Smooth muscle cell (in vitro differentiated cells): Measurements from ENCODE around the gene TNFRSF13B. TPM values are rescaled to one million over a fixed set of nuclear protein-coding genes. Genes with fewer than 3 reads are reported as not detected.

ENCODE experiments used
- DNase-seq: peaks from one replicate; lab custom pipeline; 2025; ENCODE audit not compliant: unreplicated experiment; lab: John Stamatoyannopoulos, UW
- H2AFZ ChIP-seq: fragments of 200-600 bp; sonication (generic); 2 replicates; pipeline ENCODE4 v1.6.0; 2016; ENCODE audit warnings: antibody characterized with exemption, low read depth, mild to moderate bottlenecking
- H3F3A ChIP-seq: fragments of 200-600 bp; sonication (generic); 2 replicates; pipeline ENCODE4 v1.6.0; 2017; ENCODE audit warnings: antibody characterized with exemption, low read depth
- H3K27ac ChIP-seq: fragments of 200-600 bp; sonication (generic); 2 replicates; pipeline ENCODE4 v1.5.1; 2016; ENCODE audit warnings: low read depth, mild to moderate bottlenecking
- H3K27me3 ChIP-seq: fragments of 200-600 bp; sonication (generic); 2 replicates; pipeline ENCODE4 v1.6.1; 2016; ENCODE audit warnings: low read depth, mild to moderate bottlenecking
- H3K36me3 ChIP-seq: fragments of 200-600 bp; sonication (generic); 2 replicates; pipeline ENCODE4 v1.5.1; 2016; ENCODE audit warnings: low read depth
- H3K4me1 ChIP-seq: fragments of 200-600 bp; sonication (generic); 2 replicates; pipeline ENCODE4 v1.5.1; 2016; ENCODE audit warnings: low read depth
- H3K4me2 ChIP-seq: fragments of 200-600 bp; sonication (generic); 2 replicates; pipeline ENCODE4 v1.6.0; 2016; ENCODE audit warnings: mild to moderate bottlenecking
- H3K4me3 ChIP-seq: fragments of 200-600 bp; sonication (generic); 2 replicates; pipeline ENCODE4 v1.5.1; 2016; ENCODE audit warnings: mild to moderate bottlenecking
- H3K79me2 ChIP-seq: fragments of 200-600 bp; sonication (generic); 2 replicates; pipeline ENCODE4 v1.6.0; 2016; ENCODE audit warnings: low read depth, mild to moderate bottlenecking
- H3K9ac ChIP-seq: fragments of 200-600 bp; sonication (generic); 2 replicates; pipeline ENCODE4 v1.6.0; 2016; ENCODE audit warnings: low read depth
- H3K9me3 ChIP-seq: fragments of 200-600 bp; sonication (generic); replicated peaks from 2 replicates; pipeline ENCODE4 v1.5.1; 2016; ENCODE audit warnings: low read depth
- H4K20me1 ChIP-seq: fragments of 200-600 bp; sonication (generic); 2 replicates; pipeline ENCODE4 v1.6.0; 2016; ENCODE audit warnings: low read depth
- WGBS: methylation state at CpG from one replicate; pipeline ENCODE4 v1.1.7; 2016; ENCODE audit warnings: low lambda C conversion rate; 5-methylcytosine and 5-hydroxymethylcytosine counted together
- polyA plus RNA-seq: library from polyadenylated mRNA; unstranded; fragments of >200 nt; fragmentation: Nextera tagmentation; extraction: Ambion mirVana; gene quantifications from 2 replicates; pipeline ENCODE4 v1.2.1, GENCODE V29; 2016
- total RNA-seq: library from RNA; depleted of rRNA; stranded (reverse); fragments of >200 nt; gene quantifications from 2 replicates; pipeline ENCODE4 v1.2.3, GENCODE V29; 2014
- TF ChIP-seq, protein P1 (sequence below): fragments of 200-600 bp; sonication (generic); IDR thresholded peaks from 2 replicates; pipeline ENCODE4 v1.5.1; 2017; ENCODE audit warnings: borderline replicate concordance, mild to moderate bottlenecking, antibody characterized with exemption; ENCODE audit not compliant: insufficient read depth, poor library complexity, severe bottlenecking

Gene TNFRSF13B
- total and polyA plus RNA-seq, 2 experiments from 2014 or later = not detected

DNA sequence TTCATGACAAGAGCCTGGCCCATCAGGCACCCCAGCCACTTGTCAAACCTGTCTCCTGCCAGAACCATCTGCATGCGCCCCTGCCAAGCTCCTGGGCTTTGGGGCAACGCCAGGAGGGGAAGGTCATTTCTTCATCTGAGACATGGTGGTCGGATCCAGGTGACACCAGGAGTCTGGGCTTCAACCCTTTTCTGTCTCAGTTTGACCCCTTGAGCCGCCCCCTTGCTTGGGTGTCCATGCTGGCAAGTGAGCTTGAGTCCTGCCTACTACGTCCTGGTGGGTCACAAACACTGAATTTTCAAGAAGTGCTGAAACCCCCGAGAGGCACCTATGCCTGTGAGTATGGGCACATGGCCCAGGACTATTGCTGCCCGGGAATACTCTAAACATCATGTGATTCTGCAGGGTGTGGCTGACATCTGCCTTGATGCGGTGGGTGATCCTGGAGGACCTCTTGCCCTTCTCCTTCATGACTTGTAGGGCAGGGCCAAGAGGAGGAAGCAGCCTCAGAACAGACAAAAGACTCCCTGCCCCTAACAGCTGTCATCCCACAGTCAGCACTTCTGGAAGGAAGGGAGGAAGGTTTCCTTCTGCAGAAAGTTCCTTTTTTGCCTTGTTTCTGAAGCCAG, 43.4 kb downstream of the TNFRSF13B start:
- Histone ChIP-seq H3K79me2 (no peaks in the 10 kb centered on the region), H3K27ac (no peak overlapping the region), H3K4me1 (no peaks in the 10 kb centered on the region), H3K36me3 (no peaks in the 10 kb centered on the region), H3K4me2 (no peak overlapping the region), H3K9me3 (no peaks in the 10 kb centered on the region), H3K27me3 (no peaks in the 10 kb centered on the region), H3K4me3 (no peak overlapping the region), H2AFZ (no peak overlapping the region), H4K20me1 (no peaks in the 10 kb centered on the region), H3F3A (no peaks in the 10 kb centered on the region), H3K9ac (no peak overlapping the region)
- no peak for DNase-seq
- TF ChIP-seq, protein P1, sequence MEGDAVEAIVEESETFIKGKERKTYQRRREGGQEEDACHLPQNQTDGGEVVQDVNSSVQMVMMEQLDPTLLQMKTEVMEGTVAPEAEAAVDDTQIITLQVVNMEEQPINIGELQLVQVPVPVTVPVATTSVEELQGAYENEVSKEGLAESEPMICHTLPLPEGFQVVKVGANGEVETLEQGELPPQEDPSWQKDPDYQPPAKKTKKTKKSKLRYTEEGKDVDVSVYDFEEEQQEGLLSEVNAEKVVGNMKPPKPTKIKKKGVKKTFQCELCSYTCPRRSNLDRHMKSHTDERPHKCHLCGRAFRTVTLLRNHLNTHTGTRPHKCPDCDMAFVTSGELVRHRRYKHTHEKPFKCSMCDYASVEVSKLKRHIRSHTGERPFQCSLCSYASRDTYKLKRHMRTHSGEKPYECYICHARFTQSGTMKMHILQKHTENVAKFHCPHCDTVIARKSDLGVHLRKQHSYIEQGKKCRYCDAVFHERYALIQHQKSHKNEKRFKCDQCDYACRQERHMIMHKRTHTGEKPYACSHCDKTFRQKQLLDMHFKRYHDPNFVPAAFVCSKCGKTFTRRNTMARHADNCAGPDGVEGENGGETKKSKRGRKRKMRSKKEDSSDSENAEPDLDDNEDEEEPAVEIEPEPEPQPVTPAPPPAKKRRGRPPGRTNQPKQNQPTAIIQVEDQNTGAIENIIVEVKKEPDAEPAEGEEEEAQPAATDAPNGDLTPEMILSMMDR = no peak
- 92% methylated on average over 8 of the region's 8 CpGs for WGBS

DNA sequence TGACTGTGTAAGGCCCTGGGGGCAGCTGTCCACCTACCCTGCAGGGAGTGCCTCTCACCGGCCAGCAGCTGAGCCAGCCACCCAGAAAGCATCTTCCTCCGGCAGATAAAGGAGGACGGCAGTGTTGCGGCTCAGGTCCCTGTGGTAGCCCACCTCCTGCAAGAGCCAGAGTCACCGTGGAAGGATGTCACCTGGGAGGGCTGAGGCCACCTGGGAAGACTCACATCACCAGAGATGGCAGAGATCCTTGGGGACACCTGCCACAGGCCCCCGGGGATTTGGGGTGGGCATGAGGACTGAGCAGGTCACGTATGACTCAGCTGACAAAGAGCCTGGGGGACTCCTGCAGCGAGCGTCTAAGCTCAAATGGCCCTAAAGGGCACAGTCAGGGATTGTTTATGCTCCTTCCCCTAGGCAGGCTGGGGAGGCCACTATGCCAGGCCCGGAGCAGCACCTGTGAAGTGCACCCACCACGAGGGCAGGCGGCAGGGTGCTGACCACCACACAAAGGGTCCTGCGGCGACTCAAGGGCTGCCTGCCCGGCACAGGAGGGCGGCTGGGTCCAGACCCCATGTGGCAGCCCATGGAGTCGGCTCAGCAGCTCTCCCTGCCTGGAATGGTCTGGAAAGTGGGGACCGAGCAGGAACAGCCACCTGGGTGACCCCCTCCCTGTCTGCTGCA, 44.1 kb downstream of the TNFRSF13B start:
- Histone ChIP-seq H3K27ac (no peak overlapping the region), H3F3A (no peaks in the 10 kb centered on the region), H3K4me1 (no peaks in the 10 kb centered on the region), H2AFZ (no peak overlapping the region), H3K4me3 (no peak overlapping the region), H3K27me3 (no peaks in the 10 kb centered on the region), H3K4me2 (no peak overlapping the region), H3K79me2 (no peaks in the 10 kb centered on the region), H3K36me3 (no peaks in the 10 kb centered on the region), H3K9ac (no peak overlapping the region), H3K9me3 (no peaks in the 10 kb centered on the region), H4K20me1 (no peaks in the 10 kb centered on the region)
- TF ChIP-seq, protein P1 = no peak
- DNase-seq = no peak
- 90% methylated on average over 18 of the region's 18 CpGs for WGBS

DNA sequence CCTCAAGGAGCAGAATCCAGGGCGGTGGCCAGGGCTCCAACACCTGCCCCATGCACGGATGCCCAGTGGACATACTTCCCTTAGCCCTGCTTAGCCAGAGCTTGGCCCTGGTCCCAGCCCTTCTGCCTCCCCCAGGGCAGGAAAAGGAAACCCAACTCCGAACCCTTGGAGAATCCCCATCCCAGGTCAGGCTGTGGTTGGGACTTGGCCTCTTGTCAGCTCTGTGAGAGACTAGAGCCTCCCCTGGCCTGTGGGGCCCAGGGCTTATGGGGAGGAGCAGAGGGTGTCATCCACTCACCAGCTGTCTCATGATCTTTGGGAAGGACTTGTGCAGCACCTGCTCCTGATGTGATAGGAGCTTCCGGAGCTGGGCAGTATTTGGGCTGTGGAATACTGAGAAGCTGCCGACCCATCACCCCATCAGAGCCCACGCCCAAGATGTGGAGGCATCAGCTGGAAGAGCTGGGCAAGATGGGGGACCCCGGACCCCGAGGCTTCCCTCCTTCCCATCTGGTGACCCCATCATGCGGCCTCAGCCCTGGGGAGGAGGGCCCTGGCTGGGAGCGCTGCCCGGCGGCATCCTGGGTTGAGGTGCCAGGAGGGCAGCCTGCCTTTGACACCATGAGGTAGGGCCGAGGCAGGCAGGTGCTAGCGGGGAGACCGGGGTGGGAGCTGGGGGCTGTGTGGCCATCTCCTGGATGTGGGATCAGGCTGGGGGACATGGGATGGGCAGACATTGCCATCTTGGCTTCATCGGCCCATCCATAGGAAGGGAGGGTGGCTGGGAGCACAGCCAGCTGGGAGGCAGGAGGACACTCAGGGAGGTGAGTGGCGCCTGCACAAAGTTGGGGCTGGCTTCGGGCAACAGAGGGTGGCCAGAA, 45.1 kb downstream of the TNFRSF13B start:
- H3K79me2 ChIP-seq = no peaks in the 10 kb centered on the region
- TF ChIP-seq, protein P1 = no peak
- H3K4me1 ChIP-seq = no peaks in the 10 kb centered on the region
- no peak overlapping the region for H3K9ac ChIP-seq
- H3K4me3 ChIP-seq = no peak overlapping the region
- DNase-seq = no peak
- no peak overlapping the region for H2AFZ ChIP-seq
- no peaks in the 10 kb centered on the region for H3K27me3 ChIP-seq
- H4K20me1 ChIP-seq = no peaks in the 10 kb centered on the region
- 95% methylated on average over 18 of the region's 18 CpGs for WGBS
- no peak overlapping the region for H3K4me2 ChIP-seq
- H3K27ac ChIP-seq = no peak overlapping the region
- no peaks in the 10 kb centered on the region for H3K36me3 ChIP-seq
- no peaks in the 10 kb centered on the region for H3K9me3 ChIP-seq
- H3F3A ChIP-seq = no peaks in the 10 kb centered on the region
